GM12874 (cell line): Measurements from ENCODE around the gene HPSE2.

Source experiments
- CTCF ChIP-seq: IDR thresholded peaks from 2 replicates; pipeline ENCODE4 v1.5.1; 2011; ENCODE audit warnings: low read depth, mild to moderate bottlenecking, control low read depth, low read length, moderate library complexity; ENCODE audit not compliant: insufficient read depth

HPSE2 gene

GRCh38 chr10:98994030-98994429, 241.6 kb downstream of the HPSE2 start:
- no peak for TF ChIP-seq CTCF

GRCh38 chr10:98980353-98980752, 255.3 kb downstream of the HPSE2 start:
- no peak for TF ChIP-seq CTCF

- TF ChIP-seq CTCF, result no peak
Observed at GRCh38 chr10:98971464-98971863, 264.2 kb downstream of the HPSE2 start.

- TF ChIP-seq CTCF, result no peak
Observed at GRCh38 chr10:98967601-98968000, 268.1 kb downstream of the HPSE2 start.

- TF ChIP-seq CTCF, result no peak
Observed at GRCh38 chr10:98963608-98964007, 272.0 kb downstream of the HPSE2 start.

- no peak for TF ChIP-seq CTCF
Observed at GRCh38 chr10:98959379-98959778, 276.3 kb downstream of the HPSE2 start.

GRCh38 chr10:98957801-98958200, 277.9 kb downstream of the HPSE2 start:
- no peak for TF ChIP-seq CTCF
